BJ (cell line): ENCODE measurements around the gene CUX1. TPM values are rescaled to one million over a fixed set of nuclear protein-coding genes. Genes with fewer than 3 reads are reported as not detected.

Source experiments
- CTCF ChIA-PET: fragments of 350-600 bp; formaldehyde crosslinking; extraction: SDS; loops from one replicate; lab custom pipeline; 2021; ENCODE audit warnings: antibody characterized with exemption, inconsistent platforms; lab: Yijun Ruan, JAX
- POLR2A ChIA-PET: fragments of 300-600 bp; sonication (Branson Sonifier 250); formaldehyde crosslinking; extraction: SDS; loops from one replicate; lab custom pipeline; 2021; ENCODE audit warnings: antibody characterized with exemption; lab: Charles Lee
- DNase-seq: peaks from one replicate; pipeline ENCODE4 v3.0.0-alpha.2; 2011; ENCODE audit warnings: low read depth
- H3K27me3 ChIP-seq: 2 replicates; pipeline ENCODE4 v1.6.0; 2011; ENCODE audit warnings: low read length; ENCODE audit not compliant: control insufficient read depth, insufficient read depth
- H3K36me3 ChIP-seq: 2 replicates; pipeline ENCODE4 v1.5.1; 2011; ENCODE audit warnings: low read length; ENCODE audit not compliant: control insufficient read depth, insufficient read depth
- H3K4me3 ChIP-seq: 2 replicates; pipeline ENCODE4 v1.5.1; 2011; ENCODE audit warnings: low read depth, mild to moderate bottlenecking, control low read depth, low read length
- CTCF ChIP-seq: IDR thresholded peaks from 2 replicates; pipeline ENCODE4 v1.5.1; 2011; ENCODE audit warnings: low read depth, mild to moderate bottlenecking, control low read depth, inconsistent platforms, low read length, moderate library complexity; ENCODE audit not compliant: insufficient read depth
- polyA plus RNA-seq: library from polyadenylated mRNA; depleted of rRNA; stranded (reverse); fragments of >200 nt; gene quantifications from 2 replicates; pipeline ENCODE4 v1.2.3, GENCODE V29; 2011

The CUX1 gene
- polyA plus RNA-seq, 1 experiment, result 36.5 TPM

- peaks cover 1% of the 10 kb centered on the region for H3K36me3 ChIP-seq
- H3K4me3 ChIP-seq, result no peak overlapping the region
- TF ChIP-seq CTCF, result no peak
- no peaks in the 10 kb centered on the region for H3K27me3 ChIP-seq
- CTCF ChIA-PET, result no interaction called here
- DNase-seq, result no peak
- POLR2A ChIA-PET, result no interaction called here
Measured at GRCh38 chr7:102028206-102028826, 210.9 kb downstream of the CUX1 start.

- DNase-seq, result no peak
- ChIA-PET POLR2A (interaction anchor here (0.5 to 0.7 kb wide), 2 partner anchors 13 to 43 kb away, joined by 4 to 7 read pairs; no protein-coding TSS in a partner anchor), CTCF (no interaction called here)
Measured at GRCh38 chr7:102029616-102030015, 212.2 kb downstream of the CUX1 start.

GRCh38 chr7:102030696-102031095 is 213.3 kb downstream of the CUX1 start:
- TF ChIP-seq CTCF, result no peak
- ChIA-PET POLR2A (no interaction called here), CTCF (no interaction called here)
- Histone ChIP-seq H3K36me3 (peaks cover 1% of the 10 kb centered on the region), H3K27me3 (no peaks in the 10 kb centered on the region), H3K4me3 (no peak overlapping the region)
- DNase-seq, result no peak

More at GRCh38 chr7:102029616-102030015, 212.2 kb downstream of the CUX1 start:
- Histone ChIP-seq H3K27me3 (no peaks in the 10 kb centered on the region), H3K4me3 (no peak overlapping the region), H3K36me3 (peaks cover 1% of the 10 kb centered on the region)
- TF ChIP-seq CTCF, result no peak

- Histone ChIP-seq H3K27me3 (no peaks in the 10 kb centered on the region), H3K36me3 (no peaks in the 10 kb centered on the region), H3K4me3 (no peak overlapping the region)
- ChIA-PET POLR2A (no interaction called here), CTCF (no interaction called here)
- no peak for DNase-seq
- TF ChIP-seq CTCF, result no peak
Measured at GRCh38 chr7:102036958-102037357, 219.5 kb downstream of the CUX1 start.

- H3K36me3 ChIP-seq, result no peaks in the 10 kb centered on the region
- H3K4me3 ChIP-seq, result no peak overlapping the region
- no peaks in the 10 kb centered on the region for H3K27me3 ChIP-seq
- no peak for TF ChIP-seq CTCF
- CTCF ChIA-PET, result interaction anchor here (1.2 kb wide), 1 partner anchor 50 kb away, joined by 3 read pairs; no protein-coding TSS in a partner anchor
- POLR2A ChIA-PET, result no interaction called here
- DNase-seq, result no peak
Measured at GRCh38 chr7:102039706-102040105, 222.3 kb downstream of the CUX1 start.
